Measurements from ENCODE around the gene HCN1.

HCN1 gene

DNA sequence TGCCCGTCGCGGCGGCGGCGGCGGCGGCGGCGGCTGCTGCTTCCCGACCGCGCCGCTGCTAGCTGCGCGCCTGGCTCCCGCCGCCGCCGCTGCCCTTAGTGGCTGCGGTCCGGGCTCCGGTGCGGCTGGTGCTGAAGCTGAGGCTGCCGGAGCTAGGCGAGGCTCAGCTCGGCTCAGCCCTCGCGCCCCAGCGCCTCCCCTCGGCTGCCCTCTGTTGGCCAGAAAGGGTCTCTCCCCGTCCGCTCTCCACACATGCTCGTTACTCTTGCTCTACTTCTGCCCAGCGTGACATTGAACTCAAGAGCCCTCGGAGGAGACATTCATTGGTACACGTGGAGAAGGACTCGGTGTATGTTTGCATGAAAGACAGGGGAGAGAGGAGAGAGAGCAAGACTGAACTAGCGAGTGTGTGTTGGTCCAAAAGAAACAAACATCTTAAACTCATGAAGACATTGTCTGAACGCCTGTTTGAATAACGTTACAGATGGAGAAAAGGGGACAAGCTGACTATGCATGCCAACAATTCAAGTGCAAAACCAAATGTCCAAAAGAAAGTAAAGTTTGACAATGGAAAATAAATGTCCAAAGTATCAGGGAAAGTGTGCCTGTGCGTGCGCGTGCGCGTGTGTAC lies at the start of gene HCN1:
TSS of gene HCN1 (minus strand) at position 175 of the 631 bp plus-strand sequence.
- DNase-seq = no peak

DNA sequence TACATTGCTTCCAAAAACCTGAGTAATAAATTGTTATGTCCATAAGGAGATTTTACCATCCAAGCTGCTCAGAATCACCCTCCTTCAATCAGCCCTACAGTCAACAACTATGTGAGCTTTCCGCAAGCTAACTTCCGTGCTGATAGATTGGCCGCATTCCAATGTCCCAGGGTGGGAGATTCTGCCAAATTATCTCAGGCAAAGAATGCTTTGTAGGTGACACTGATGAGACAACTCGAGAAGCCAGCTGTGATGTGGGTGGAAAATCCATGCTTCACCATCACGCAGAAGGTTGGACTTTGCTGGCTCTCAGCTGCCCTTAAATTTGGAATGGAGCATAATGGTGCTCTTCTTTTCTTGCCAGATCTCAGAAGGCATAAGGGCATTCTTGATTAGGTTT lies 44.9 kb upstream of the HCN1 start:
- DNase-seq = no peak

DNA sequence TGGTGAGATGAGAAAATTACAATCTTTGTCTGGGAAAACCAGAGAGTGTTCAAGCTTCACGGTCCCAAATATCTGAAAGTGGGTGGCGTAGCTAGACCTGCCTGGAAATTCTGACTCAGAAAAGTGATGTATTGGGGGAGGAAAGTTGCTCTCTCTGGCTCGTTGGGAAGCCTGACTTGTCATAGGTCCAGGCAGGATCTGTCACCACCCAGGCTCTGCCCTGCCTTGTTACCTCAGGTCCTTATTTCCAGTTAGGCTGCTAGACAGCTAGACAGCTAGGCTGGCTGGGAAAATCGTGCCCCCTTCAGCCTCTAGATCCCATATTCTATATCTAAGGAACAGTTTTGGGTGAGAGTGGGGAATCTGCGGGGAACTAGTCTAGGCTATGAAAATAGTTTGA lies 41.0 kb upstream of the HCN1 start:
- no peak for DNase-seq

DNA sequence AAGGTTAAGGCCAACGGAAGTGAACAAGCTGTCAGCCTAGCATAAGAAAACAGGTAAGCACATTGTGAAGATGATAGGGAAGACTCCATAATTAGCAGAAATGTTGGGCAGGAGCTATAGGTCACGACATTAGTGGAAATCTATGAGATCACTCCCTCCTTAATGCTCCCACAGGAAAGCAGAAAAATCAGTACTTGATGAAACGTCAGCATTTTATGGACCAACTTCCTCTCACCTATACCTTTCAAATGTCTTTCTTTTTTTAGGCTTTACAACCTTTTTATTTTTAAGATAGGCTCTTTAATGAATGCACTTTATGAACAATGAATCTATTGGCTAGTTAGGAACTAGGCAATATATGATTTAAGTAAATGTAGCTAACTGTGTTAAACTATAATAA lies 29.4 kb upstream of the HCN1 start:
- no peak for DNase-seq

DNA sequence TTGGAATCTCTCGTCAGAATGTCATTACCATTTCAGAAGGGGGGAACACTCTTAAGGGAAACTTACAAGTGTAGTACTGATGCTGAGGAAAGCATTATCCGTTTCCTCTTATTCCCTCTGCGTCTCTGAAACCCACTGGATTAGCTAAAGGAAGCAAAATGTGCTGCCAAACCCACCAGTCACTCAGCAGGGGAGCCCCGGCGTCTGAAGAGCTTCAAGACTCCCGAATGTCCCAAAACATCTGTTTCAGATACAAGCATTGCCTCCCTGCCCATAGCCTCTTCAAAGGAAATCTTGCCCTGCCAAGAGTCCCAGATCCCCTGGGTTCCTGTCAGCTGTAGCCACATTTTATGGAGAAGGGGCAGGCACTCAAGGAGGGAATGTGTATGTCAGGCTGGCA lies 1.0 kb upstream of the HCN1 start:
- no peak for DNase-seq

DNA sequence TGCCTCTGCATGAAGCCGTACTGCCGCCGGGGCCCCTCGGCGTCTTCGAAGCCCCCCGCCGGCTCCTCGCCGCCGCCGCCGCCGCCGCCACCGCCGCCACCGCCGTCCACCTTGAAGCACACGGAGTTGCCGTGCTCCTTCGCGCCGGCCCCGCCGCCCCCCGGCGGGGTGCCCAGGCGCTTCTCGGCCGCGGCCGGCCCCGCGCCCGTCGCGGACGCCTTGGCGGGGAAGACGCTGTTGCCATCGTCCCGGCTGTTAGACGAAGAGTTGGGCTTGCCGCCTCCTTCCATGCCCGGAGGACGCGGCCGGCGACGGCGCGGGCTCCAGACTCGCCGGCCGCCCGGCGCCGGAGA lies 400 bp downstream of the HCN1 start:
- DNase-seq = no peak

DNA sequence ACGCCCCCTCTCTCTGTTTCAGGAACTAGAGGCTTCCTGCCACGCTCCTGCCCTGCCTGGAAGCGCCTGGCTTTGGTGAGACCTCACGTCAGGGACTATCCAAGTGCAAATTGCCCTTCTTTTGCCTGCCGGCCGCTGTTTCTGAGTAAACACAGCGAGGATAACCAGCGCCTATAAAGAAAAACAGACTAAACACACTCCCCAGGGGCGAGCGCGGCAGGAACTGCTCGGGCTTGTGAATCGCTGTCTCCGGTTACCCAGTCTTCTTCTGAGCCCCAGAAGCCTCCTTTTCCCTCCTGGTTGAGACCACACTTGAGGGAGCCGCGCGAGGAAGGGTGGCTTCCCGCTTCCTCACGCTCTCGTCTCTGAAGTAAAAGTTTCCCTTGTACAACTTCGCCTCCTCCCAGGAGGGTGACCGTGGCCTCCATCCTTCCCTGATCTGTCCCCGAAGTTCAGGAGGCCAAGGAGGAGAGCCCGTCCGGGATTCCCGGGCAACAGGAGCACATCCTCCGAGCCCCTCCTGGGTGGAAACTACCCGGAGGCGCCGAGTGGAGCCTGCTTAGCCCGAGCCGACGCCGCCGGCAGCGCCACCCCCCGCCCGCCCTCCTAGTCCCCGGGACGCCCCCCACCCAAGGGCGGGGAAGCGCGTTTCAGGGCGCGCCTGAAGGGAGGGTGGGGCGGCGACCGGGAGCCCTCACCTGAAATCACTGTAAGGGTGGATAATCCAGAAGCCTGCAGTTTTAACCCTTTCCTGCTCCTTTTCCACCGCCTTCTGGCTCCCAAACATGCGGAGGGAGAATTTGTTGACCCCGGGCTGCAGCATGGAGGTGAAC lies 993 bp downstream of the HCN1 start:
- DNase-seq = no peak

DNA sequence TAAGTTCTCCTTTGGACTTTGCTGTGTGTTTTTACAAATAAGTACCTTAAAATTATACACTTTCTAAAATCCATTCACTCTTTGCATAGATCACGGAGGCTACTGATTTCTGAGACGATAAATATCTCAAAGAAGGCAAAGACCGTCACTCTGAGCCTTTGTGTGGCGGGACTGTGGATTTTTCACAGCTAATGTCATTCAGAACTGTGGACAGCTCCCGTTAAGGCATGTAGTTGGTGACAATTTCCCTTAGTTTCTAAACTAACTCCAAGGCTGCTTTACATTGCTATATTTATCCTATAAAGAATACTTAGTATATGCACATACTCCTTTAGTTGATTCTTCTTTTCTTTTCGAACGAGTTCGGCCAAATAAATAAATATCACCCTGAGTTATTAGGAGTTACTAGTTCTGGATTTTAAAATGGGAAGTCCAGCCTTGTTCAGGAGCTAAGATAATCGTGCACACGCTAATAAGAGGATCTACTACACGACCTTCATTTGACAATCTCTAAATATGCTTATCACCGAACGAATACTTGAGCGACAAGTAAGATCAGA lies 1.8 kb downstream of the HCN1 start:
- DNase-seq = no peak

DNA sequence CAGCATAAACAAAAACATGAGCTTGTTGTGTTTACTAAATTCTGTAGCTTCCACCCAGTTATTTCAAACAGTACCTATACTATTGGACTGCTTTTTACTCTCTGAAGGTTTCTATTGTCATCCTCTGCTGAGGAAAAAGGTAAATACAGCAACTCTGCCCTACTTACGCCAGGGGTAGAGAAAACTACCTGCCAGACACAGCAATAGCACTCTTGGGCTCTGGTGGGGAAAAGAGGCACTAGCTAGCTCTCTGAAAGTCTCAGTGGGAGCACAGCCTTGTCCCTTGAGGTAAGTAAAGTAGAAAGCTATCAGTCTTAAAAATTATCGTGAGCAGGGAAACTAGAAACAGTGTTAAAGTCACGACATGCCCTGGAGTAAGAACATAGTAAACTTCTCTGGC lies 3.7 kb downstream of the HCN1 start:
- no peak for DNase-seq

DNA sequence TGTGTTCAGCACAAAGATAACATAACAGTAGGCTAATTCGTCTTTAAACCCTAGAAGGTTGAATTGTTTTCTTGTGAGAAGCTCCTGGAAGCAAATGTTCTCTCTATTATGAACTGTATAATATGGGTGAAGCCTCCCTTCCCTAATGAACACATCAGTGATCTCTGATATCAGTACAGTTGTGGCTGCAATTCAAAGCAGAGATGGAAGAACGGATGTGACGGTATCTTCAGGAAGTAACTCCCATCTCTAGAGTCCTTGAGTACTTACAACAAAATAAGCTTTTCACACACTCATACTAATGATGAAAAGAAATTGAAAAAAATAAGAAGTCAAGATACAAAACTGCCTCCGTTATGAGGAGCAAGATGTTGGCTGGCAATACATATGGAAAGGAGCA lies 4.5 kb downstream of the HCN1 start:
- no peak for DNase-seq

DNA sequence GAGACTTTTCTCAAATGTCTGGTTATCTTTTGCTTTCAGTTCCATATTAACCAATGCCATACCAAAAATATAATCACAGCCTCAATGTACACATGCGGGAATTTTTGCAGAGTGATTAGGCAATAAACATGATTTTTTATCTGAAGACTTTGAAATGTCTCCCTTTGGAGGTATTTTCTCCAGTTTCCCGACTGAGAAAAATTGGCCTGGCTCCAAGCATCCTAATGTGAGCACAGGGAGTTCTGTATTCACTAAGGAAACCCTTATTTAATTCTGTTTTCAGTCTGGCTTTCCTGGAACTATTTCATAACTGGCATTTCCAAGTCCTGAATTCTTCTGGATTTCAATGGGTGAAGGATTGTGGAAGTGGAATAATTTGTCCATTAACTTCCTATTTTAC lies 8.5 kb downstream of the HCN1 start:
- no peak for DNase-seq

DNA sequence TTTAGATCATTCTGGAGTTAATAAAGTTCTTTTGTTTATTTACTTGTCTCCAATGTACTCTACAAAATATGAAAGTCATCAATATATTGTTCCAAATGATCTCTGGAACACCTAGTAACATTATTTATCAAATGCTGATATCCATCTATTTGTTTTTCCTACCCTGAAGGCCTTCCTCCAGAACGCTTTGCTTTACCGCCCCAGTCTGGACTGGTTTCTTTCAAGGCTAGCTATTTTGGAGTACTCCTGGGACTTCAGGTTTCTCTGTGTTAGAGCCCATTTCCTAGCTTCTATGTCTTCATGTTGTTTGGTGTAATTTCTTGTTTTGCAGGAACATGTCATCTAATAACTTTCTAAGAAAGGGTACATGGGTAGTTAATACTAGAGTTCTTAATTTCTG lies 9.6 kb downstream of the HCN1 start:
- no peak for DNase-seq

DNA sequence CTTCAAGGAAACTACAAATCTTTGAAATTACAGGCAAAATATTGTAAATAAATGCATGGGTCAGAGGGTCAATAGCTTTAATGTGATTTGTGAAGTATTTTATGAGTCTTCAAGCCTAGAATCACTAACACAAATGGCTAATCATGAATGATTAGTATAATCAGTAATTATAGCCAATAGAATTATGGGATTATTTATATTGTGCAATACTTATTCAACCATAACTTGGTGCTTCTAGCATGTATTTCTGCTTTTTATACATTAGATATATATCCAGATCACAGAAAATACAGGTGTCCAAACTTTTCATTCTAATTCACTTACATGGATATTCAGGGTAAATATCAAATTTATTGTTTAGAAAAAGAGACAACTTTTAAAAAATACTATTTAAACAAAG lies 12.1 kb downstream of the HCN1 start:
- DNase-seq = no peak

DNA sequence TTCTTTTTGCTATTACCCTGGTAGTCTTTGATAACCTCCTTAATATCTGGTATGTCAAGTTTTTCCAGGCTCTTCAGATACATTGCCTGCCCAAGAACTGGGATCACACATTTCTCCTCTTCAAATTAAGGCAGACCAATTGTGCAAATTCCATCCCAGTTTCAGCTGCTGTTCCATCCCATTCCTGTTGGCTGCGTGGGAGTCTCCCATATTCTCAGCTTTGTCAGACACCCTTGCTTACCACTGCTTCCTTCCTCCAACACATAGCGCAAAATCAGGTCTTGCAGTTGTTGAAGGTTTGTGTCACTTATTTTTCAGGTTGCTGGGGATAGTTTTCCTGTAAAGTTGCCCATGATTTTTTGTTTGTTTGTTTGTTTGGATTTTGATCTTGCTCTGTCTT lies 15.2 kb downstream of the HCN1 start:
- no peak for DNase-seq

DNA sequence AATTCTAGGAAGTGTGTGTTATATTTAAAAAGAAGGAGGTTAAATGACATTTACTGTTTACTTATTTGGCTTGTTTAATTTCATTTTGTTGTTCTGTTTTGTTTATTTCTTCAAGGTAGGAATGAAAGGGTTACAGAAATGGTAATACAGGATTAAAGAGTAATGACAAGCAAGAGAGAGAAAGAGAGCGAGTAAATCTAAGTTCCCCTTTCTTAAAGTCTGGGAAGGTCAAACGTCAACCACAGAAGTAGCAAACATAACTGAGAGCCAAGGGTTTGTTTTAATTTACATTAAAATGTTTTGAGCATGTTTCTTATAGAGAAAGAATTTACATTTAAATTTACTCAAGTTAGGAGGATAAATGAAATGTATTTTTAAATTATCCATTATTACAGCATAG lies 18.7 kb downstream of the HCN1 start:
- DNase-seq = no peak

DNA sequence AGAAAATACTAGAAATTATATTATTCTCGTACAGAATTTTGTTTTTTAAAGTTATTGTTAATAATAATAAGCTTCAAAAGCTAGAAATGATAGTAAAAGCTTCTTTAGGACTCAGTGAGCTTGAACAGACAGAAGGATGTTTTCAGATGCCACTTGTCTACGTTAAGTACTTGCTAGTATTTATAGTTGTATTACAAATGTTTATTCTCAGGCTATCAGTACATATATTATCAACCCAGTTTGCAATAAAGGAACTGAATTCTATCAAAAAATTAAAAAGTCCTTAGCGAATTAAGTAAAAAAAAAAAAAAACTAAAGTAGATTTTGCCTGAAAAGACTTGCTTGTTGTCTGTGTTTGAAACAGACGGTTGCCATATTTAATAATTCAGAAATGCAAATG lies 23.9 kb downstream of the HCN1 start:
- no peak for DNase-seq

DNA sequence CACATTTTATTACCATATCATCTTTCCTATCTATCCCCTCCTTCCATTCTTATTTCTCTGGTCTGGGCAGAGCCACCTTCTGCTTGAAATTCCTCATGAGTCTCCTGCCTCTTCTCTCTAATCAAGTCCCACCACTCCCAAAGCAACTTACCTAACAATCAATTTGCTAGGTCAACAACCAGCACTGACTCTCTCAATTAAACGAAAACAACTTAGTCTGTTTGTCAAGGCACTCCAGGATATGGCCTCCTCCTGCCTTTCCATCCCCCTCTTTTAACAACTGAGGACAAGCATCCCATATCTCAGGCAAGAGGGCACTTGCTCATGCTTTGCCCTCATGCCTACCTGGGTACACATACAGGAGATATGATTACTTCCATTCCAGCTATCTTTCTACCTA lies 47.4 kb downstream of the HCN1 start:
- DNase-seq = no peak

DNA sequence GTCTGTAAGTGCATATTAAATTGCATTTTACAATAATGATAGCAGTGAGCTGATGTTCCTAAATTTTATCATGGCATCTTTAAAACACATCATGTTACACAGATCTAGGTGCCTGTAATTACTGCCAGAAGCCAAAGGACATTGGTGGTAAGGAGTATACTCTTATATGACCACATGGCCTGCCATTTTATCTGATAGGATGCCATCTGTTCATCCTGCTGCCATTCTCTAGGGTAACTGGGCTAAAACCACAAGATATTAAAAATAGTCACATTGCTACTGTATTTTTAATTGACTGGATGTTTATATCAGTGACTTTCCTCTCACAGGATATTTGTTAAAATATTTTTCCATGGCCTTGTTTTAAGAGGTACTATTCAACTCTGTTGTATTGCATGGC lies 53.1 kb downstream of the HCN1 start:
- DNase-seq = no peak

DNA sequence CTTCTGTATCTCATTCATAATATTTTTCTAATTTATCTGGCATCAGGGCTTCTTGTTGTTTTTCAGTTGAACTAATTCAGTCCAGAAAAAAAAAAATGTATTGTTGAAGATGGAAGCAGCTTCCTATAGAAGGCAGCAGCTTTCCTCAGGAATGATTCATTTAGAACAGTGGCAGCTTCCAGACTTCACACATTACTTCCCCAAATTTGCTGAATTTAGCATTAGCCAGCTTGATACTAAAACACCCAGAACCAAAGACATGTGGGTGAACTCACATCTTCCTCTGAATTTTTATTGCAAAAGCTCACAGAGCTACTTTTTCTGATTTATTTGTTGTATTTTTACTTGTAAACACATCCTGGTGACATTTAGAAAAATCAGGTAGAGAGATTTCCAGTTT lies 53.8 kb downstream of the HCN1 start:
- no peak for DNase-seq

DNA sequence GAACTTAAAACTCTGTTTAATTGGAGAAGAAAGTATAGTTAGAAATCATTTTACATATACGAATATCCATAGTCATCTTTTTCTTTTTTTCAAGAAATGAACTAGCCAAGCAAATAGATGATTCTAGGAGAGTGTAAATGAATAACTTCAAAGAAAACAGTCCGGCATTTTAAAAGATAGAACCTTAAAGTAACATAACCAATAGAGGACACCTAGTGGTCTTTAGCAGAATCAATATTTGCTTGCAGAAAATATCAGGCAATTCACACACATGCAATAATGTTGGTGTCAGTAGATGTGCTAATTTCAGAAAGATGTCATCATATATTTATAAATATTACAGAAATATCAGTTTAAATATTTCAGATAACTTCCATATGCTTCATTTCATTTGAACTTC lies 57.1 kb downstream of the HCN1 start:
- no peak for DNase-seq

DNA sequence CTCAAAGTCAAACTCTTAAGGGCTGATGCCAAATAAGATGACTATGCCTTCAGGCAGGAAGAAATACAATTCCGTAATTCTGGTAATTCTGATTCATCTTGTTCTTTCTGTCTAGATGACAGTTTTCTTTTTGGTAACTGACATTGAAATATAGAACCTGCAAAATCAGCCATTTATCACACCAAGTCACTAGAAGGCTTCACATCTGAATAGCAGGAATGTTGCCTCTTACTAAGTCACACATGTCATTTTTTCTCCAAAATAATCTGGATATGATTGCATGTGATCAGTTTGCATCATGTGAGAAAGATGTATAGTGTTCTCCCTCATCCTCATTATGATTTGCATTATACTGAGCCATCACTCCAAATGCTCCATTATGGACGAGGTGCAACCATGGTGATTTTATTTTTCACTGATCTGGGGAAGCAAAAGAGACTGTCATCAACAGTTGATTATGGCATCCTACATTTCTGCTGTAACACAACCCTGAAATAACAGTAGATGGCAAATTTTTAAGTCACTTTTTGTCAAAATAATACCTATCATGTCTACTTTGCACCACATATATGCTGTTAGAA lies 69.0 kb downstream of the HCN1 start:
- no peak for DNase-seq

DNA sequence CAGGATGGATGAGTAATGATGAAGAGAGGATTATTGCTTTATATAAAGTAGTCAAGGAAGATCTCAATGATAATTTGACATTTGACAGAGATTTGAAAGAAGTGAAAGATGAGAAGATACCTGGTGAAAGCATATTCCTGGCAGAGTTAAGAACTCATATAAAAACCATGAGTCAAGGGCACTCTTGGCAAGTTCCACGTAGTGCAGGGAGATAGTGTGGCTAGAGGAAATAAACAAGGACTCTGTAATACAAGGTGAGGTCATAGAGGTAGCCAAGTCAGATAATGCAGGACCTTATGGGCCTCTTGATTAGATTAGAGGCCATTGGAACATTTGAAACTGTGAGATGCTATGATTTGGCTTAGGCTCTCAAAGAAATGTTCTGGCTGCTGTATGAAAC lies 72.3 kb downstream of the HCN1 start:
- DNase-seq = no peak

DNA sequence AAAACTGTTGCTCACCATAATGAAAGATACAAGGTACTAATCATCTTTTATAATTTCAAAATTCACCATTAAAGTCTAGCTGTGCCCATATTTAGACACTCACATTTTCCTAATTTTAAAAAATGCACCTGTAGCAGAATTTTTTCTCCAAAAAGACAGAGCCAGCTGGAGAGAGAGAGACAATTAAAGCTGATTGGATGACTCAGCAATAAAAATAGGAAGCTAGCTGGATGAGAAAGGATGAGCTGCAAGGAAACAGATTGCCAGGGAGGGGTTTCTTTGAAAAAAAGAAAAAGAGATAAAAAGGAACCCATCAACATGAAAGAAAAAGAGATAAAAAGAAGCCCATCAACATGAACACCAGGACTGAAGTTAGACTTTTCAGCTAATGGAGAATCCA lies 73.8 kb downstream of the HCN1 start:
- DNase-seq = no peak

DNA sequence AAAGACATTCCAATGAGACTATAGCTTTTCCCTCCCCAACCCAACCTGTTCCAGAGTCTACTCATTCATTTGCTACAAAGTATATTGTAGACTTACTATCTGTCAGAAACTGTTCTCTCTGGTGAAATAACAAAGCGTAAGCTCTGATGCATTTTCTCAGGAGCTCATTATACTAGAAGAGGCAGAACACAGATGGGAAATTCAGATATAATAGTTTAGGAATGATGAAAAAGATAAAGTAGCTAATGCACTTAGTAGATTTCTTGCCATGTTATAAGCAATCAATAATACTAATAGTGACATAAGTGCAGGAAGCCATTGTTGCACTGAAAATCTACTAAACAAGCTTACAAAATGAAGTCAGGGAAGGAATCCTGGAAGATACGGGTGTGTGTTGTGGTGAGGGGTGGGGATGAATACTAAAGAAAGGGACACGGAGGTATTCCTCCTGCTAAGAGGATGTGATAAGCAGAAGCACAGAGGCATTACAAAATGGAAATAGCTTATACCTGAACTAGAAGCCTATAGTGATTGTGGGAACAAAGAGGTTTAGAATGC lies 78.2 kb downstream of the HCN1 start:
- no peak for DNase-seq

All from stimulated activated naive CD4-positive, alpha-beta T cell treated with Interleukin-2 at 50 U/mL for 16 hours (primary cell).